GM19239 (cell line): ENCODE measurements around the gene GGTA1.

Experiments
- DNase-seq: peaks from one replicate; pipeline ENCODE4 v3.0.0; 2011; ENCODE audit warnings: low spot score; ENCODE audit not compliant: insufficient read length
- FAIRE-seq: peaks from 2 replicates; lab custom pipeline; 2011; peaks lifted over from hg19 to GRCh38; lab: Jason Lieb, UNC

GGTA1 gene

GRCh38 chr9:121424024-121424432 is 75.6 kb downstream of the GGTA1 start:
- FAIRE-seq (no peak), DNase-seq (no peak)

DNA sequence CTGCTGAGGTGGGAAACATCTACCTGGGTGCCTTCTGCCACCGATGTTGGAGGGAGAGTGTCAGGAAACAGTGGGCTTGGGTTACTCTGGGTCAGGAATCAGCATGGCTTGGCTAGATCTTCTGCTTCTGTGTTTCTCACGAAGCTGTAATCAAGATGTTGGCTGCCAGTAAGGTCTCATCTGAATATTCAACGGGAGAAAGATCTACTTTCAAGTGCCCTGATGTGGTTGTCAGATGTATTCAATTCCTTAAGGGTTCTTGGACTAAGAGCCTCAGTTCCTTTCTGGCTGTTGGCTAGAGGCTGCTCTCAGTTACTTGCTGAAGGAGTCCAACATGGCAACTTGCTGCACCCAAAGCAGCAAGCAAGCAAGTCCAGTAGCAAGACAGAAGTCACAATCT is 87.7 kb downstream of the GGTA1 start:
- DNase-seq = no peak

GRCh38 chr9:121405899-121406298 is 93.7 kb downstream of the GGTA1 start:
- DNase-seq = no peak
- FAIRE-seq = no peak

More for the DNA sequence above, 87.7 kb downstream of the GGTA1 start:
- no peak for FAIRE-seq
